ENCODE results near the gene TCEAL2. TPM values are rescaled to one million over a fixed set of nuclear protein-coding genes. Genes with fewer than 3 reads are reported as not detected.
"Not testable (repeated sequence)": the region's sequence is repeated elsewhere in the genome, so short reads cannot be mapped to it uniquely, and the experiment has no call there.

The TCEAL2 gene
- total RNA-seq = 14.7 TPM

DNA sequence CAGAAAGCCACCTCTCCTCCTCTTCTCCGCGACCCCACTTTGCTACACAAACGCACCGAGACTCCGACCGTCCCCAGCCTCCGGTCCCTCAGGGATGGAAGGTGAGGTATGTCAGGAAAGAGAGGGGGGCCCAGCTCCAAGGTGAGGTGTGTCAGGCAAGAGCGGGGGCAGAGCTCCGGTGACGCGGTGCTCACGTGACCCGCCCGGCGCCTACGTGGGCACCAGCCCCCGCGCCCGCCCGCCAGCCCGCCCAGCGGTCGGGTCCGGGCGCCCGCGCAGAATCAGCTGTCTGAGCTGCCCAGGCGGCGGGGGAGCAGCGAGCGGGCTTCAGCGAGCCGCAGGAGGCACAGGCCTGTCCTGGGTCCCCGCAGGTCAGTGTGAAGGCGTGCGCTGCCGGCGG, at the start of gene TCEAL2:
TCEAL2 (plus strand) TSS at position 244 of the 400 bp plus-strand sequence. CDS start 1,152 bp downstream, outside the sequence.
- H3K27me3 ChIP-seq; intact Hi-C loops (cut with DNase I); H3K4me1 ChIP-seq; H3K36me3 ChIP-seq; H3K9me3 ChIP-seq; DNase-seq (ENCODE audit: extremely low spot score in 2 of 2): not testable (repeated sequence)
- Histone ChIP-seq H3K27ac (peak within 1 kb of the TSS; percentile 48), H3K4me3 (peak within 1 kb of the TSS; percentile 27 to 35)

DNA sequence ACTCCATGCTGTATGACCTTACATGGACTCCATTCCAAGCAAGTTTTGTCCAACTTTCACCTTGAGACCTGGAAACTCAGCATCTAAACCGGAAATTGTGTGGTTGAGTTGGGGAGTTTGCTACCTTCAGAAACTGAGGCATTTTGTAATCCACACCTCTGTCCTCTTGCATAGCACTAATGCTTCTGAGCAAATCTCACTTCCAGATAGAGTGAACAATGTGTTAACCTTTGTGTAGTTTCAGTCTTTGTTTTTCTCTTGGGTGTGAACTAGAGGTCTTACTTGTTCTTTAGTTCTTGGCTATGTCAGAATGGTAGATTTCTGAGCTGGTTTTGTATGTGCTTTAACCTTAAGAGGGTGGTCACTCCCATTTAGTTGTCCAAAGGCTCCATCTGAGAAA, 48.1 kb upstream of the TCEAL2 start:
- H3K27ac ChIP-seq = no peak overlapping the region
- H3K4me1 ChIP-seq = no peaks in the 10 kb centered on the region
- no peak for DNase-seq (ENCODE audit: extremely low spot score in 2 of 2)
- TF ChIP-seq, protein P1, sequence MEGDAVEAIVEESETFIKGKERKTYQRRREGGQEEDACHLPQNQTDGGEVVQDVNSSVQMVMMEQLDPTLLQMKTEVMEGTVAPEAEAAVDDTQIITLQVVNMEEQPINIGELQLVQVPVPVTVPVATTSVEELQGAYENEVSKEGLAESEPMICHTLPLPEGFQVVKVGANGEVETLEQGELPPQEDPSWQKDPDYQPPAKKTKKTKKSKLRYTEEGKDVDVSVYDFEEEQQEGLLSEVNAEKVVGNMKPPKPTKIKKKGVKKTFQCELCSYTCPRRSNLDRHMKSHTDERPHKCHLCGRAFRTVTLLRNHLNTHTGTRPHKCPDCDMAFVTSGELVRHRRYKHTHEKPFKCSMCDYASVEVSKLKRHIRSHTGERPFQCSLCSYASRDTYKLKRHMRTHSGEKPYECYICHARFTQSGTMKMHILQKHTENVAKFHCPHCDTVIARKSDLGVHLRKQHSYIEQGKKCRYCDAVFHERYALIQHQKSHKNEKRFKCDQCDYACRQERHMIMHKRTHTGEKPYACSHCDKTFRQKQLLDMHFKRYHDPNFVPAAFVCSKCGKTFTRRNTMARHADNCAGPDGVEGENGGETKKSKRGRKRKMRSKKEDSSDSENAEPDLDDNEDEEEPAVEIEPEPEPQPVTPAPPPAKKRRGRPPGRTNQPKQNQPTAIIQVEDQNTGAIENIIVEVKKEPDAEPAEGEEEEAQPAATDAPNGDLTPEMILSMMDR (IDR thresholded peaks at IDR 0.05) = no peak
- intact Hi-C loops (cut with DNase I) = no loop called here
- H3K27me3 ChIP-seq = no peaks in the 10 kb centered on the region
- no peaks in the 10 kb centered on the region for H3K36me3 ChIP-seq
- H3K9me3 ChIP-seq = no peaks in the 10 kb centered on the region
- no peak overlapping the region for H3K4me3 ChIP-seq

DNA sequence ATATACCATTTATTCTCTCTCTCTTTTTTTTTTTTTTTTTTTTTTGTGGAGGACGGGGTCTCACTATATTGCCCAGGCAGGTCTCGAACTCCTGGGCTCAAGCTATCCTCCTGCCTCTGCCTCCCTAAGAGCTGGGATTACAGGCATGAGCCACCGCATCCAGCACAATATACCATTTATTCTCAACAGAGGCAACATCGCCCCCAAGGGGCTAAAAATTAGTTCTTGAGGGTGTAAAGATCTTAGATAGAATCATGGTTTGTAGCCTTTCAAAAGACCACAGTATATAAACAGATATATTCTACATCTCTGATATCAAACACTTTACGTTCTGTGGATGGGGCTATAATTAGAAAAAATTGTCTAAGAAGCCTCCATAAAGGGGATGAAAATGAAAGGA, 39.8 kb upstream of the TCEAL2 start:
- intact Hi-C loops (cut with DNase I) = no loop called here
- Histone ChIP-seq H3K9me3 (no peaks in the 10 kb centered on the region), H3K4me3 (no peak overlapping the region), H3K4me1 (no peaks in the 10 kb centered on the region), H3K27ac (no peak overlapping the region), H3K27me3 (no peaks in the 10 kb centered on the region), H3K36me3 (no peaks in the 10 kb centered on the region)
- no peak for TF ChIP-seq POLR2AphosphoS5 (IDR thresholded peaks at IDR 0.05; ENCODE audit: insufficient read depth in 1 of 2, low read depth in 1 of 2)
- TF ChIP-seq, protein P1 (IDR thresholded peaks at IDR 0.05) = no peak
- no peak for TF ChIP-seq POLR2A (IDR thresholded peaks at IDR 0.05)
- no peak for DNase-seq (ENCODE audit: extremely low spot score in 2 of 2)

DNA sequence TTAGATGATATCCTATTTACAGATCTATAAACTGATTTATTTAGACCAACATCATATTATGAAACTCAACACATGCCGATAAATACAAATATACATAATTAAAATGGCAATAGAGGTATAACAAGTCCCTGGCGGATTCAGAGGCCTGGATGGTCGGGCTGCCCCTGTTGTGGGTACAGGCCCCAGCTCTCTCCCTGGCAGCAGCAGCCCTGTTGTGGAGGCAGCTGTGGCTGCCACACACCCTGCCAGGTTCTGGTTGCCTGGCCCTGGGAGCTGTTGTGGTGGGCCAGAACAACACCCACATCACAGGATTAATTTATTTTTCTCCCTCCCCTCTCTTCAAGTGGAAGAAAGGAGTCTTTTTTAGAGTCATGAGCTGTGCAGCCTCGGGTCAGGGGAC, 12.1 kb upstream of the TCEAL2 start:
- Histone ChIP-seq H3K27me3 (no peaks in the 10 kb centered on the region), H3K4me1 (no peaks in the 10 kb centered on the region), H3K36me3 (no peaks in the 10 kb centered on the region), H3K27ac (no peak overlapping the region), H3K4me3 (no peak overlapping the region), H3K9me3 (no peaks in the 10 kb centered on the region)
- TF ChIP-seq POLR2AphosphoS5 (IDR thresholded peaks at IDR 0.05; ENCODE audit: insufficient read depth in 1 of 2, low read depth in 1 of 2) = no peak
- no peak for TF ChIP-seq POLR2A (IDR thresholded peaks at IDR 0.05)
- TF ChIP-seq, protein P1 (IDR thresholded peaks at IDR 0.05) = no peak
- no peak for DNase-seq (ENCODE audit: extremely low spot score in 2 of 2)
- intact Hi-C loops (cut with DNase I) = no loop called here

DNA sequence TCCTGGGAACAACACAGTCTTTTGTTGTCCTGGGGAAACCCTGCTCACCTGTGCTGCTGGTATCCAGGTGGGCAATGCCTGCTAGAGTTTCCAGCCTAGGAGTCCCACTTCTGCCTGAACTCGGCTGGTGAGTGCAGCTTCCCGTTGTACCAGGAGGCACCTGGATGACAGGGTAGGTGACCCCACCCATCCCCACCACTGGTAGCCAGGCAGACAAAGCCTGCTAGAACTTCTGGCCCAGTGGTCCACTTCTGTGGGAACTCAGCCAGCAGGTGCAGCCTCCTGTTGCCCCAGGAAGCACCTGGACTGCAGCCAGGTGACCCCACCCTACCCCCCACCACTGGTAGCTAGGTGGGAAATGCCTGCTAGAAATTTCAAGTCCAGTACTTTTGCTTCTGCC, 9.7 kb upstream of the TCEAL2 start:
- no peak for DNase-seq (ENCODE audit: extremely low spot score in 2 of 2)
- TF ChIP-seq, protein P1 (IDR thresholded peaks at IDR 0.05) = no peak
- TF ChIP-seq POLR2AphosphoS5 (IDR thresholded peaks at IDR 0.05; ENCODE audit: insufficient read depth in 1 of 2, low read depth in 1 of 2) (no peak), POLR2A (IDR thresholded peaks at IDR 0.05) (no peak)
- H3K4me1 ChIP-seq = no peaks in the 10 kb centered on the region
- no peaks in the 10 kb centered on the region for H3K27me3 ChIP-seq
- intact Hi-C loops (cut with DNase I) = no loop called here
- no peaks in the 10 kb centered on the region for H3K9me3 ChIP-seq
- no peaks in the 10 kb centered on the region for H3K36me3 ChIP-seq
- no peak overlapping the region for H3K27ac ChIP-seq
- H3K4me3 ChIP-seq = no peak overlapping the region

DNA sequence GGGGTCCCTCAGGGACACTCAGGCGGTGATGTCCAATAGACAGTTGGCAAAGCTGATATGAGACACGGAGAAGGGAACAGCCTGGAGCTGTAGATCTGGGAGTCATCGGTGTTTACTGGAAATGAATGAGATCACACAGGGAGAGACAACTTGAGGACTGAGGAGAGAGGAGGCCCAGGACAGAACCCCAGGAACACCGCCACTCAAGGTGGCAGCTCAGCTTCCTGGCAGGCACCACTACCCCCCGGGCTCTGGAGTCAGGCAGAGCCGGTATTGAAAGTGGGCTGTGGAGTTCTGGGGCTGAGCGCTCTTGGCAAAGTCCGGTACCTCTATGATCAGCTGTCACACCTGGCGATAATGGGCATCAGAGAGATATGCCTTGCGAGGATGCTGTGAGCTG, 465 bp upstream of the TCEAL2 start:
- intact Hi-C loops (cut with DNase I); H3K27me3 ChIP-seq; H3K9me3 ChIP-seq; H3K4me1 ChIP-seq; H3K36me3 ChIP-seq; H3K27ac ChIP-seq; DNase-seq (ENCODE audit: extremely low spot score in 2 of 2): not testable (repeated sequence)
- H3K4me3 ChIP-seq = peak overlapping the region; percentile 27 to 35

DNA sequence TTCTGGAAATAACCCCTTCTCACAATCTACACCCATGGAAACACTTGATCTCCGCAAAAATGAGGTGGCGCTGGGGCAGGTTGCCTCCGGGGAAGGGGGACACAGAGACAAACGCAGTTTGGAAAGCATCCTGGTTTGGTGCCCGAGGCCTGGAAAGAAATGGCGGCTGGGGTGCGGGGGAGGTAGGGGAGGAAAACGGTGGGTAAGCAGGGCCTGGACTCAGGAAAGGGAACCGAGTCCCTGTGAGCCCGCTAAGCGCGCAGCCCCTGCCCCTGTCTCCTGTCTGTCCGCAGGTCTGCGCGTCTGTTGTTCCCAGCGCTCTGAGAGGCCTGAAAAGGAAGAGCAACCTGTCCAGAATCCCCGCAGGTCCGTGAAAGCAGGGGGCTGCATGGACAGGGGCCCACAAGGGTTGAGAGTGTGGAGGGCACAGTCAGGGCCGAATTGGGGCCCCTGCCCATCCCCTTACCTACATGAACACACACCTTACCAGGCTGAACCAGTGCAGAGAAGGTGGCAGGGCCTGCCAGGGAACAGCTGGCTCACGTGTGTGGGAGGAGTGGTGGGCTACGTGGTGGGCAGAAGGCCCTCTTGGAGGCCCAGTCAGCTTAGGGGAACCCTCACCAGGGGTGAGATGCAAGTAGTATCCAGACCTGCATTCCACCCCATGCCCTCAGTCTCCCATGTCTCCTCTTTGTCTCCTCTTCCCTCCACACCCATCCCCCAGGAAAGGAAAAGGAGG, 770 bp downstream of the TCEAL2 start:
- peak overlapping the region; percentile 48 for H3K27ac ChIP-seq

More for the DNA sequence above, 770 bp downstream of the TCEAL2 start:
- H3K36me3 ChIP-seq; DNase-seq (ENCODE audit: extremely low spot score in 2 of 2); intact Hi-C loops (cut with DNase I); H3K4me1 ChIP-seq; H3K9me3 ChIP-seq; H3K27me3 ChIP-seq: not testable (repeated sequence)
- H3K4me3 ChIP-seq = peak overlapping the region; percentile 27 to 35
